AG04450 (cell line): ENCODE measurements around the gene LCE7A. TPM values are rescaled to one million over a fixed set of nuclear protein-coding genes. Genes with fewer than 3 reads are reported as not detected.

Experiments used
- CTCF ChIA-PET: fragments of 300-600, 350-600 bp; formaldehyde crosslinking; extraction: SDS; loops from one replicate; lab custom pipeline; 2022; ENCODE audit warnings: antibody characterized with exemption, inconsistent platforms; lab: Charles Lee
- POLR2A ChIA-PET: fragments of 350-600 bp; formaldehyde crosslinking; extraction: SDS; loops from one replicate; lab custom pipeline; 2021; ENCODE audit warnings: antibody characterized with exemption, inconsistent platforms; lab: Yijun Ruan, JAX
- DNase-seq: peaks from one replicate; pipeline ENCODE4 v3.0.0-alpha.2; 2011; ENCODE audit warnings: low read depth, low spot score
- H3K27ac ChIP-seq: one replicate; pipeline ENCODE4 v1.5.1; 2012; ENCODE audit warnings: low read depth, low read length, control low read depth
- H3K27me3 ChIP-seq: one replicate; pipeline ENCODE4 v1.6.0; 2012; ENCODE audit warnings: low read length; ENCODE audit not compliant: control insufficient read depth, insufficient read depth
- H3K4me3 ChIP-seq: 2 replicates; pipeline ENCODE4 v1.5.1; 2011; ENCODE audit warnings: mild to moderate bottlenecking, low read depth, low read length, control low read depth
- H3K9me3 ChIP-seq: 2 replicates; pipeline ENCODE4 v1.5.1; 2012; ENCODE audit warnings: low read length; ENCODE audit not compliant: control insufficient read depth, insufficient read depth
- CTCF ChIP-seq: IDR thresholded peaks from 2 replicates; pipeline ENCODE4 v1.5.1; 2011; ENCODE audit warnings: low read depth, low read length, control low read depth, inconsistent platforms
- polyA plus RNA-seq: library from polyadenylated mRNA; depleted of rRNA; stranded (reverse); fragments of >200 nt; gene quantifications from 2 replicates; pipeline ENCODE4 v1.2.3, GENCODE V29; 2011

Gene LCE7A
- polyA plus RNA-seq, 1 experiment, result not detected

- POLR2A ChIA-PET, result no interaction called here
Observed at GRCh38 chr1:152858062-152858461, 1.7 kb upstream of the LCE7A start.

GRCh38 chr1:152860129-152860528, 333 bp downstream of the LCE7A start:
- POLR2A ChIA-PET, result no interaction called here
- DNase-seq, result no peak
- Histone ChIP-seq H3K27ac (no peak overlapping the region), H3K4me3 (no peak overlapping the region), H3K27me3 (no peaks in the 10 kb centered on the region), H3K9me3 (no peaks in the 10 kb centered on the region)
- no peak for TF ChIP-seq CTCF
- CTCF ChIA-PET, result no interaction called here

More at GRCh38 chr1:152858062-152858461, 1.7 kb upstream of the LCE7A start:
- Histone ChIP-seq H3K4me3 (no peak overlapping the region), H3K27ac (no peak overlapping the region), H3K27me3 (no peaks in the 10 kb centered on the region), H3K9me3 (no peaks in the 10 kb centered on the region)
- TF ChIP-seq CTCF, result no peak
- CTCF ChIA-PET, result no interaction called here
- no peak for DNase-seq

GRCh38 chr1:152861374-152861773, 1.6 kb downstream of the LCE7A start:
- Histone ChIP-seq H3K27ac (no peak overlapping the region), H3K9me3 (no peaks in the 10 kb centered on the region), H3K4me3 (no peak overlapping the region), H3K27me3 (no peaks in the 10 kb centered on the region)
- DNase-seq, result no peak
- ChIA-PET POLR2A (no interaction called here), CTCF (no interaction called here)
- TF ChIP-seq CTCF, result no peak

- TF ChIP-seq CTCF, result no peak
- Histone ChIP-seq H3K4me3 (no peak overlapping the region), H3K27me3 (no peaks in the 10 kb centered on the region), H3K27ac (no peak overlapping the region), H3K9me3 (no peaks in the 10 kb centered on the region)
- no peak for DNase-seq
- CTCF ChIA-PET, result no interaction called here
- POLR2A ChIA-PET, result no interaction called here
Observed at GRCh38 chr1:152864443-152864842, 4.6 kb downstream of the LCE7A start.

DNA sequence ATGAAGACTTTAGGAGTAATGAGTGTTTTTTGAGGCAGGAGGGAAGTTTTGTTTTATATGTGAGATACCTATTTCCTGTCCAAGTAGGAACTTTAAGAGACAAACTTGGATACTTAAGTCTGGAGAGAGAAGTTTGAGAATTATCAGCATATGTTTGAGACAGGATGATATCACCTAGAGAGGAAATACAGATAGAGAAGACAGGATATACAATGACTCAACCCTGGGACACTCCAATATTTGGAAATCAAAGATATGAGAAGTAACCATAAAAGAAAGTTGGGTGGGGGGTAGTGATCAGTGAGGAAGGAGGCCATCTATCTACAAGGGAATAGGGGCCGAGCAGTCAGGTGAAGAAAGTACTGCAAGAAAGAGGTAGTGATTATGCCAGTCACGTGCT, 6.5 kb downstream of the LCE7A start:
- Histone ChIP-seq H3K4me3 (no peak overlapping the region), H3K9me3 (no peaks in the 10 kb centered on the region), H3K27ac (no peak overlapping the region), H3K27me3 (no peaks in the 10 kb centered on the region)
- ChIA-PET POLR2A (no interaction called here), CTCF (no interaction called here)
- TF ChIP-seq CTCF, result no peak
- DNase-seq, result no peak
